Suprapubic skin (tissue), 4 donors: ENCODE results near the gene KCNJ1. TPM values are rescaled to one million over a fixed set of nuclear protein-coding genes. Genes with fewer than 3 reads are reported as not detected.

Experiments used
- DNase-seq, 2 donors: peaks; one replicate each; pipeline ENCODE4 v3.0.0-alpha.2; 2019; ENCODE audit warnings: low spot score in 2 of 2
- H3K27ac ChIP-seq: fragments of 200-600 bp; sonication (generic); one replicate; pipeline ENCODE4 v1.5.1; 2019
- H3K27me3 ChIP-seq: fragments of 200-600 bp; sonication (generic); one replicate; pipeline ENCODE4 v1.5.1; 2019
- H3K36me3 ChIP-seq: fragments of 200-600 bp; sonication (generic); one replicate; pipeline ENCODE4 v1.5.1; 2019
- H3K4me1 ChIP-seq: fragments of 200-600 bp; sonication (generic); one replicate; pipeline ENCODE4 v1.5.1; 2019
- H3K4me3 ChIP-seq: fragments of 200-600 bp; sonication (generic); one replicate; pipeline ENCODE4 v1.5.1; 2019; ENCODE audit warnings: mild to moderate bottlenecking
- H3K9me3 ChIP-seq: fragments of 200-600 bp; sonication (generic); one replicate; pipeline ENCODE4 v1.5.1; 2019
- CTCF ChIP-seq, 2 donors: fragments of 200-600 bp in 1 of 2; fragments of 450-650 bp in 1 of 2; sonication (generic) in 1 of 2; IDR thresholded peaks; one replicate each; pipeline ENCODE4 v1.5.1; 2016 to 2019; ENCODE audit warnings: antibody characterized with exemption in 2 of 2, mild to moderate bottlenecking in 1 of 2, moderate library complexity in 1 of 2
- EP300 ChIP-seq: sonication (generic); formaldehyde crosslinking; IDR thresholded peaks from one replicate; pipeline ENCODE4 v1.6.1; 2017; ENCODE audit warnings: antibody characterized with exemption
- POLR2A ChIP-seq, 2 donors: fragments of 450-650 bp; IDR thresholded peaks; one replicate each; pipeline ENCODE4 v1.6.1; 2017; ENCODE audit warnings: antibody characterized with exemption in 2 of 2, mild to moderate bottlenecking in 2 of 2, moderate library complexity in 2 of 2
- POLR2AphosphoS5 ChIP-seq, 3 donors: sonication (generic); formaldehyde crosslinking; IDR thresholded peaks; one replicate each; pipeline ENCODE4 v1.6.1; 2017; ENCODE audit warnings: antibody characterized with exemption in 3 of 3
- WGBS: methylation state at CpG from one replicate; pipeline ENCODE4 v1.1.5; 2018; 5-methylcytosine and 5-hydroxymethylcytosine counted together
- total RNA-seq, 4 donors: library from RNA; depleted of rRNA; stranded (reverse); fragments of >200 nt; gene quantifications; one replicate each; pipeline ENCODE4 v1.1.0, GENCODE V29; 2016

KCNJ1 gene
- total RNA-seq, 4 donors from 2014 or later = 0.18 to 3.0 TPM; not detected in 2

- no peak overlapping the region for H3K27ac ChIP-seq
- WGBS = 76% methylated on average over 5 of the region's 5 CpGs
- H3K9me3 ChIP-seq = no peaks in the 10 kb centered on the region
- H3K4me1 ChIP-seq = peaks cover 41% of the 10 kb centered on the region
- DNase-seq = no peak
- TF ChIP-seq EP300 (no peak), POLR2AphosphoS5 (IDR thresholded peaks at IDR 0.05) (no peak), POLR2A (IDR thresholded peaks at IDR 0.05) (no peak), CTCF (IDR thresholded peaks at IDR 0.05) (no peak)
- H3K36me3 ChIP-seq = no peaks in the 10 kb centered on the region
- H3K4me3 ChIP-seq = no peak overlapping the region
- no peaks in the 10 kb centered on the region for H3K27me3 ChIP-seq
Observed at GRCh38 chr11:128913806-128914205, 46.7 kb upstream of the KCNJ1 start.

- peaks cover 40% of the 10 kb centered on the region for H3K4me1 ChIP-seq
- no peak for DNase-seq
- no peak overlapping the region for H3K4me3 ChIP-seq
- H3K27me3 ChIP-seq = no peaks in the 10 kb centered on the region
- TF ChIP-seq EP300 (no peak), POLR2A (IDR thresholded peaks at IDR 0.05) (no peak)
- H3K9me3 ChIP-seq = no peaks in the 10 kb centered on the region
- 97% methylated on average over 10 of the region's 18 CpGs for WGBS
- H3K36me3 ChIP-seq = no peaks in the 10 kb centered on the region
- no peak overlapping the region for H3K27ac ChIP-seq
Observed at GRCh38 chr11:128911701-128912100, 44.6 kb upstream of the KCNJ1 start.

- WGBS = 98% methylated on average over 17 of the region's 17 CpGs
- H3K27ac ChIP-seq = no peak overlapping the region
- H3K36me3 ChIP-seq = no peaks in the 10 kb centered on the region
- H3K4me1 ChIP-seq = peaks cover 44% of the 10 kb centered on the region
- TF ChIP-seq POLR2A (IDR thresholded peaks at IDR 0.05) (no peak), EP300 (no peak), POLR2AphosphoS5 (IDR thresholded peaks at IDR 0.05) (no peak), CTCF (IDR thresholded peaks at IDR 0.05) (no peak)
- no peaks in the 10 kb centered on the region for H3K27me3 ChIP-seq
- DNase-seq = no peak
- H3K4me3 ChIP-seq = no peak overlapping the region
- H3K9me3 ChIP-seq = no peaks in the 10 kb centered on the region
Observed at GRCh38 chr11:128911239-128911638, 44.1 kb upstream of the KCNJ1 start.

GRCh38 chr11:128910576-128910975 is 43.5 kb upstream of the KCNJ1 start:
- WGBS = 84% methylated on average over 3 of the region's 3 CpGs
- TF ChIP-seq POLR2A (IDR thresholded peaks at IDR 0.05) = no peak
- TF ChIP-seq POLR2AphosphoS5 (IDR thresholded peaks at IDR 0.05) = no peak
- no peak for TF ChIP-seq CTCF (IDR thresholded peaks at IDR 0.05)
- Histone ChIP-seq H3K4me1 (peaks cover 51% of the 10 kb centered on the region), H3K27me3 (no peaks in the 10 kb centered on the region), H3K9me3 (no peaks in the 10 kb centered on the region), H3K4me3 (no peak overlapping the region), H3K27ac (no peak overlapping the region), H3K36me3 (no peaks in the 10 kb centered on the region)
- DNase-seq = no peak

GRCh38 chr11:128909438-128910125 is 42.5 kb upstream of the KCNJ1 start:
- no peak for DNase-seq
- no peaks in the 10 kb centered on the region for H3K36me3 ChIP-seq
- TF ChIP-seq CTCF (IDR thresholded peaks at IDR 0.05) (no peak), EP300 (no peak), POLR2A (IDR thresholded peaks at IDR 0.05) (no peak), POLR2AphosphoS5 (IDR thresholded peaks at IDR 0.05) (no peak)
- H3K4me1 ChIP-seq = peaks cover 54% of the 10 kb centered on the region
- H3K27me3 ChIP-seq = no peaks in the 10 kb centered on the region
- no peaks in the 10 kb centered on the region for H3K9me3 ChIP-seq
- no peak overlapping the region for H3K4me3 ChIP-seq
- H3K27ac ChIP-seq = no peak overlapping the region
- WGBS = 58% methylated on average over 7 of the region's 8 CpGs
